Liver (tissue), 3 donors: ENCODE measurements around the gene DEDD2.

Source experiments
- CTCF ChIP-seq: fragments of 150-350 bp; IDR thresholded peaks from 2 replicates; pipeline ENCODE4 v1.5.1; 2017; ENCODE audit warnings: improper control_type of control experiment, low read depth, low read length; ENCODE audit not compliant: missing input control
- EGR1 ChIP-seq, 2 donors: IDR thresholded peaks; 2 replicates each; pipeline ENCODE4 v1.6.1; 2016 to 2018; ENCODE audit warnings: antibody characterized with exemption in 2 of 2, low read depth in 2 of 2
- FOXA1 ChIP-seq: IDR thresholded peaks from 2 replicates; pipeline ENCODE4 v1.6.1; 2016; ENCODE audit warnings: antibody characterized with exemption
- FOXA2 ChIP-seq: IDR thresholded peaks from 2 replicates; pipeline ENCODE4 v1.6.1; 2016; ENCODE audit warnings: antibody characterized with exemption
- JUND ChIP-seq, 2 donors: IDR thresholded peaks; 2 replicates each; pipeline ENCODE4 v1.6.1; 2016; ENCODE audit warnings: antibody characterized with exemption in 2 of 2
- MAX ChIP-seq: IDR thresholded peaks from 2 replicates; pipeline ENCODE4 v1.6.1; 2016; ENCODE audit warnings: antibody characterized with exemption
- RAD21 ChIP-seq, 2 donors: IDR thresholded peaks; 2 replicates each; pipeline ENCODE4 v1.6.1; 2016; ENCODE audit warnings: antibody characterized with exemption in 2 of 2, mild to moderate bottlenecking in 2 of 2
- REST ChIP-seq: IDR thresholded peaks from 2 replicates; pipeline ENCODE4 v1.6.1; 2016; ENCODE audit warnings: antibody characterized with exemption, mild to moderate bottlenecking
- SP1 ChIP-seq: IDR thresholded peaks from 2 replicates; pipeline ENCODE4 v1.6.1; 2018; ENCODE audit warnings: antibody characterized with exemption, mild to moderate bottlenecking
- YY1 ChIP-seq: IDR thresholded peaks from 2 replicates; pipeline ENCODE4 v1.6.1; 2016; ENCODE audit warnings: antibody characterized with exemption, mild to moderate bottlenecking
- donor health status: healthy.
- donor health status: healthy.

- TF ChIP-seq CTCF (peak; percentile 55), RAD21 (IDR thresholded peaks at IDR 0.05) (peak; percentile 82 to 83), FOXA1 (no peak), YY1 (no peak), REST (no peak), MAX (no peak), EGR1 (IDR thresholded peaks at IDR 0.05; ENCODE audit: low read depth in 2 of 2) (no peak), JUND (IDR thresholded peaks at IDR 0.05) (no peak), SP1 (no peak), FOXA2 (no peak)
These were observed 28.9 kb upstream of the DEDD2 start for GRCh38 chr19:42246143-42246921.
